Measurements from ENCODE around the gene ECM2. TPM values are rescaled to one million over a fixed set of nuclear protein-coding genes. Genes with fewer than 3 reads are reported as not detected.

ECM2 gene
- total and polyA plus RNA-seq, 2 of the 8 experiments (the other 6 are each of a cell fraction or from before 2014, with no cell fraction given): not detected

- Histone ChIP-seq H2BK12ac (ENCODE audit: low read depth, low read length) (no peak overlapping the region), H2AFZ (ENCODE audit: low read length) (no peak overlapping the region), H2BK120ac (replicated peaks; ENCODE audit: low read depth, low read length) (no peak overlapping the region), H4K8ac (ENCODE audit: extremely low read depth, insufficient read depth, low read length) (no peak overlapping the region), H3K23me2 (ENCODE audit: low read depth, low read length) (no peaks in the 10 kb centered on the region), H4K20me1 (replicated peaks in 1 of 2; ENCODE audit: control insufficient read depth in 1 of 2, insufficient read depth in 2 of 2, low read length in 2 of 2) (no peaks in the 10 kb centered on the region), H3K36me3 (ENCODE audit: control insufficient read depth in 2 of 4, insufficient read depth in 4 of 4, low read length in 3 of 4) (no peaks in the 10 kb centered on the region), H2BK5ac (ENCODE audit: low read depth, low read length) (no peak overlapping the region), H2BK15ac (ENCODE audit: low read length) (no peak overlapping the region), H3K56ac (replicated peaks; ENCODE audit: insufficient read length, low read depth, low read length) (no peak overlapping the region), H3K9me3 (ENCODE audit: insufficient read depth in 2 of 2, low read depth in 1 of 2, low read length in 1 of 2) (no peaks in the 10 kb centered on the region), H3K79me2 (ENCODE audit: control insufficient read depth in 1 of 2, insufficient read depth in 2 of 2, low read length in 2 of 2) (no peaks in the 10 kb centered on the region), H3K27ac (ENCODE audit: low read depth, low read length) (no peak overlapping the region), H4K5ac (ENCODE audit: insufficient read length, low read depth, low read length) (no peak overlapping the region), H3K4me1 (replicated peaks in 1 of 4; ENCODE audit: control insufficient read depth in 3 of 4, insufficient read depth in 4 of 4, low read length in 3 of 4) (peaks cover 2 to 3% (median 2%) of the 10 kb centered on the region in 4 experiments; a peak in 5 of 7 replicates), H2BK20ac (ENCODE audit: low read length) (no peak overlapping the region), H3K14ac (ENCODE audit: insufficient read length) (no peak overlapping the region), H4K91ac (replicated peaks; ENCODE audit: insufficient read length, low read length) (no peak overlapping the region), H3K79me1 (ENCODE audit: low read depth, low read length) (no peaks in the 10 kb centered on the region), H3K9ac (replicated peaks in 1 of 4; ENCODE audit: extremely low read depth in 1 of 4, low read depth in 3 of 4, low read length in 3 of 4) (no peak overlapping the region), H2AK5ac (ENCODE audit: low read depth, low read length) (no peak overlapping the region), H3K18ac (ENCODE audit: extremely low read depth, low read length) (no peak overlapping the region), H3K27me3 (replicated peaks in 1 of 4; ENCODE audit: control insufficient read depth in 3 of 4, extremely low read depth in 1 of 4, insufficient read depth in 3 of 4, low read length in 3 of 4) (no peaks in the 10 kb centered on the region), H3K23ac (ENCODE audit: insufficient read length) (no peak overlapping the region), H3K4ac (replicated peaks; ENCODE audit: insufficient read length, low read depth, low read length) (no peak overlapping the region), H3K4me2 (ENCODE audit: insufficient read depth in 1 of 2, low read depth in 2 of 2, low read length in 2 of 2) (no peak overlapping the region), H3K4me3 (ENCODE audit: extremely low read depth in 1 of 4, insufficient read depth in 2 of 4, low read depth in 3 of 4, low read length in 4 of 4) (no peak overlapping the region)
- 80% methylated on average over 2 of the region's 2 CpGs; no CpG with 5 or more reads in 1 of the 2 experiments for WGBS, 2 experiments (ENCODE audit: extremely low coverage in 1 of 2, insufficient coverage in 1 of 2, insufficient read length in 1 of 2, insufficient replicate concordance in 2 of 2, low coverage in 1 of 2, low lambda C conversion rate in 2 of 2, missing lambda C conversion rate in 1 of 2)
- peak in 1 of 2 experiments; percentile 25; a peak in 2 of 4 replicates for TF ChIP-seq RAD21 (IDR thresholded peaks at IDR 0.05 in 1 of 2, conservative IDR thresholded peaks at IDR 0.05 in 1 of 2; ENCODE audit: low read depth in 2 of 2, low read length in 2 of 2)
- TF ChIP-seq CEBPB (IDR thresholded peaks at IDR 0.05; ENCODE audit: low read depth, low read length): no peak
- ChIA-PET CTCF (ENCODE audit: partially characterized antibody) (interaction anchor here (1.3 kb wide), 1 partner anchor 29 kb away, joined by 3 read pairs; the partner anchor contains the start of gene ECM2), POLR2A (ENCODE audit: partially characterized antibody) (no interaction called here)
- FAIRE-seq: no peak
- DNase-seq (ENCODE audit: low read depth in 1 of 2, low spot score in 2 of 2): no peak
These were observed 28.8 kb downstream of the ECM2 start for GRCh38 chr9:92507005-92507404.
